K562 (cell line): ENCODE data around the gene TOX2.

Source experiments
- ATF3 ChIP-seq, 2 experiments: fragments of 450-650 bp in 1 of 2; sonication (generic) in 1 of 2; formaldehyde crosslinking in 1 of 2; IDR thresholded peaks in 1 of 2; conservative IDR thresholded peaks in 1 of 2; 2 replicates each; pipeline versions ENCODE4 v1.6.1 to v1.8.1; 2016 to 2023; ENCODE audit warnings: mild to moderate bottlenecking in 2 of 2, moderate library complexity in 2 of 2, inconsistent platforms in 1 of 2, missing genetic modification reagents in 1 of 2
- ELK1 ChIP-seq: sonication (generic); formaldehyde crosslinking; IDR thresholded peaks from 2 replicates; pipeline ENCODE4 v1.8.1; 2022; ENCODE audit warnings: missing genetic modification reagents

GRCh38 chr20:43983359-43983758, 68.7 kb downstream of the TOX2 start:
- no peak for TF ChIP-seq ATF3 (IDR thresholded peaks at IDR 0.05)
- no peak for TF ChIP-seq ATF3 (CRISPR knock-in tag; conservative IDR thresholded peaks at IDR 0.05)
- no peak for TF ChIP-seq ELK1
